PC-3 (cell line): ENCODE results near the gene RAB42.

Experiments
- EZH2 ChIP-seq: fragments of 300-600 bp; sonication (generic); IDR thresholded peaks from one replicate; pipeline ENCODE4 v1.6.1; 2017; ENCODE audit warnings: antibody characterized with exemption, mild to moderate bottlenecking, low read length; ENCODE audit not compliant: unreplicated experiment
- EZH2phosphoT487 ChIP-seq: fragments of 300-600 bp; sonication (generic); IDR thresholded peaks from 2 replicates; pipeline ENCODE4 v1.6.1; 2018; ENCODE audit warnings: mild to moderate bottlenecking, antibody characterized with exemption, low read length, borderline replicate concordance
- TF ChIP-seq, protein P1 (sequence below): fragments of 300-600 bp; sonication (generic); conservative IDR thresholded peaks from 2 replicates; pipeline ENCODE4 v1.5.1; 2017; ENCODE audit warnings: antibody characterized with exemption, low read depth, mild to moderate bottlenecking, low read length

DNA sequence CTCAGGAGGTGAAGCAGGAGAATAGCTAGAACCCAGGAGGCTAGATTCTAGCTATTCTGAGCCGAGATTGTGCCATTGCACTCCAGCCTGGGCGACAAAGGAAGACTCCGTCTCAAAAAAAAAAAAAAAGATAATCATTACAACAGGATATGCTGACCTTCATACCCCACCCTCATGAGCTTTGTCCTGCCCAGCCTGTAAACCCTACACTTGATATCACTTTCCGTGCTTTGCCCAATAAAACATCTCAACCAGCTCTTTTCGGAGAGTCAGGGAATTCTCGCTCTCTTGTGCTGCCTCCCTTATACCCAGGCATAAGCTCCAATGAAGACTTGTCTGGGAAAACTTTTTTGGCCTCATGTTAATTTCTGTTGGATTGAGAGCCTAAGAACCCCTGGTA, 40.7 kb upstream of the RAB42 start:
- TF ChIP-seq, protein P1, sequence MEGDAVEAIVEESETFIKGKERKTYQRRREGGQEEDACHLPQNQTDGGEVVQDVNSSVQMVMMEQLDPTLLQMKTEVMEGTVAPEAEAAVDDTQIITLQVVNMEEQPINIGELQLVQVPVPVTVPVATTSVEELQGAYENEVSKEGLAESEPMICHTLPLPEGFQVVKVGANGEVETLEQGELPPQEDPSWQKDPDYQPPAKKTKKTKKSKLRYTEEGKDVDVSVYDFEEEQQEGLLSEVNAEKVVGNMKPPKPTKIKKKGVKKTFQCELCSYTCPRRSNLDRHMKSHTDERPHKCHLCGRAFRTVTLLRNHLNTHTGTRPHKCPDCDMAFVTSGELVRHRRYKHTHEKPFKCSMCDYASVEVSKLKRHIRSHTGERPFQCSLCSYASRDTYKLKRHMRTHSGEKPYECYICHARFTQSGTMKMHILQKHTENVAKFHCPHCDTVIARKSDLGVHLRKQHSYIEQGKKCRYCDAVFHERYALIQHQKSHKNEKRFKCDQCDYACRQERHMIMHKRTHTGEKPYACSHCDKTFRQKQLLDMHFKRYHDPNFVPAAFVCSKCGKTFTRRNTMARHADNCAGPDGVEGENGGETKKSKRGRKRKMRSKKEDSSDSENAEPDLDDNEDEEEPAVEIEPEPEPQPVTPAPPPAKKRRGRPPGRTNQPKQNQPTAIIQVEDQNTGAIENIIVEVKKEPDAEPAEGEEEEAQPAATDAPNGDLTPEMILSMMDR, result no peak
- TF ChIP-seq EZH2 (no peak), EZH2phosphoT487 (no peak)
